Heart left ventricle (tissue), 16 donors: ENCODE data around the gene MTOR. TPM values are rescaled to one million over a fixed set of nuclear protein-coding genes. Genes with fewer than 3 reads are reported as not detected.
A peak's percentile ranks its signal among the peaks of the same experiment; 100 is the strongest.

ENCODE experiments used
- ATAC-seq, 4 donors: fragments of 200-7000 bp; cut with Tn5 transposase; one replicate each; pipeline ENCODE4 v1.9.1; 2020 to 2022; ENCODE audit warnings: moderate library complexity in 4 of 4, mild to moderate bottlenecking in 3 of 4, moderate number of reproducible peaks in 1 of 4
- DNase-seq, 5 donors: peaks; one replicate each; pipeline ENCODE4 v3.0.0-alpha.2; 2020
- H3K27ac ChIP-seq, 12 donors: fragments of 200-600 bp; sonication (generic) in 4 of 12; one replicate each; pipeline versions ENCODE4 v1.5.0 to v1.8.0; 2016 to 2022; ENCODE audit warnings: mild to moderate bottlenecking in 2 of 12
- H3K27me3 ChIP-seq, 9 donors: fragments of 200-600 bp; sonication (generic) in 2 of 9; one replicate each; pipeline versions ENCODE4 v1.5.1 to v1.8.0; 2016 to 2022; ENCODE audit warnings: mild to moderate bottlenecking in 3 of 9
- H3K36me3 ChIP-seq, 9 donors: fragments of 200-600 bp; sonication (generic) in 2 of 9; one replicate each; pipeline versions ENCODE4 v1.5.0 to v1.8.0; 2018 to 2022; ENCODE audit warnings: mild to moderate bottlenecking in 2 of 9
- H3K4me1 ChIP-seq, 12 donors: fragments of 200-600 bp; sonication (generic) in 4 of 12; one replicate each; pipeline versions ENCODE4 v1.5.0 to v1.8.0; 2016 to 2022; ENCODE audit warnings: mild to moderate bottlenecking in 3 of 12
- H3K4me3 ChIP-seq, 12 donors: fragments of 200-600 bp; sonication (generic) in 4 of 12; one replicate each; pipeline versions ENCODE4 v1.5.0 to v1.8.0; 2017 to 2022; ENCODE audit warnings: mild to moderate bottlenecking in 9 of 12, moderate library complexity in 4 of 12
- H3K9me3 ChIP-seq, 12 donors: fragments of 200-600 bp; sonication (generic) in 4 of 12; one replicate each; pipeline versions ENCODE4 v1.5.0 to v1.8.0; 2016 to 2022; ENCODE audit warnings: mild to moderate bottlenecking in 1 of 12
- POLR2A ChIP-seq, 2 donors: fragments of 450-650 bp; IDR thresholded peaks; one replicate each; pipeline ENCODE4 v1.6.1; 2017; ENCODE audit warnings: antibody characterized with exemption in 2 of 2, mild to moderate bottlenecking in 2 of 2, moderate library complexity in 2 of 2
- WGBS, 4 donors: extraction: QIAGEN DNeasy Blood & Tissue Kit in 2 of 4; methylation state at CpG; one replicate each; pipeline versions ENCODE4 v1.1.5 to v1.1.7; 2013 to 2018; 5-methylcytosine and 5-hydroxymethylcytosine counted together
- intact Hi-C, 10 donors: fragments of 100-400 bp; cut with DNase I; formaldehyde crosslinking; loops; one replicate each; pipeline versions ENCODE4 v1.11.1 to v1.14.2; 2022
- polyA plus RNA-seq, 2 donors: library from polyadenylated mRNA; stranded (reverse); fragments of 200-250 nt; gene quantifications; one replicate each; pipeline ENCODE4 v1.2.3, GENCODE V29; 2013
- total RNA-seq, 9 donors: library from RNA; depleted of rRNA in 2 of 9; stranded (reverse); fragments of >200 nt in 2 of 9; fragmentation: NEBNext Ultra II Directional in 3 of 9; extraction: Animal tissue kit (Norgen Biotek cat#: 25700) in 3 of 9; gene quantifications; one replicate each; pipeline versions ENCODE4 v1.1.0 to v1.2.4, GENCODE V29; 2016 to 2023
- TF ChIP-seq, protein P1 (sequence below), 12 donors: fragments of 200-600 bp; sonication (generic) in 4 of 12; IDR thresholded peaks; one replicate each; pipeline versions ENCODE4 v1.5.0 to v1.8.0; 2018 to 2022; ENCODE audit warnings: antibody characterized with exemption in 12 of 12, mild to moderate bottlenecking in 5 of 12
- donor health status: ischemic (EF 13 %, LVEDD 7.1; RV severe dilation, severe dysfunction).
- donor health status: healthy with polysubstance abuse.
- donor health status: DM: no; HTN: yes; CAD: no.
- donor health status: DM: no; HTN: no; CAD: no.
- donor health status: ischemic (EF 25% LVEDD 6.9; RV normal size, moderate dysfunction).
- donor health status: ischemic (EF 25% LVEDD 5.7; RV mildly dilated, moderate dysfunction).
- donor health status: healthy.
- donor health status: DM: yes; HTN: yes; CAD: no.
- donor health status: ischemic (EF 35%, LVEDD 5.7; RV mildly dilated, moderate dysfunction).
- donor health status: nonischemic (EF 11% LVEDD 7.7; RV severe dilation, severe dysfunction).
- donor health status: DM: yes; HTN: yes; CAD: no.
- donor health status: PGD.
- donor health status: ischemic (EF 29% LVEDD 5.4; RV normal size, mild dysfunction).
- donor health status: nonischemic (EF 23%, LVEDD 6.1; RV moderate dilation, normal function).

MTOR gene
- total and polyA plus RNA-seq, 11 donors = 17.4 to 43.6 (median 36.7) TPM

DNA sequence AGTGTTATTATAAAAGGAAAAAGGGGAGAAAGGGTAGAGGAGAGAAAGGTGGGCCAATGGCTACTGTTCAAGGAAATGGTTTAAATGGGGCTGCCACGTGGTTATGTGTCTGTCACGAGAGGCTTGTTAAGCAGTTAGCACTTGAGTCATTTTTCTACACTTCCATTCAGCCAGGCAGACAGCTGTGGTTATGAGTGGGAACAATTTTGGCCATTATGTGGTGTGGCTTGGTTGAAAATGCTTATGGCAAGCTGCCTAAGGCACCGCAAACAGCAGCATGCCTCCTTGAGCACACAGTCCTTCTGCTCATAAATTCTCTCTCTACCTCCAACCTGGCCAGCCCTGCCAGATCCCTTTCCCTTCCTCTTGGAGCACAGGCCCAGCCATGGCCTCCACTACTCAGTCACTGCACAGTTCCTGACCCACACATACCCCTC lies 199.4 kb downstream of the MTOR start:
- Histone ChIP-seq H3K27me3 (no peaks in the 10 kb centered on the region), H3K27ac (no peak overlapping the region), H3K4me3 (no peak overlapping the region), H3K36me3 (peaks cover 0 to 47% (median 41%) of the 10 kb centered on the region in 9 donors), H3K9me3 (peaks cover 0 to 3% (median 0%) of the 10 kb centered on the region in 12 donors), H3K4me1 (peaks cover 0 to 29% (median 16%) of the 10 kb centered on the region in 12 donors)
- intact Hi-C loops = no loop called here
- 65 to 80% (median 73%) methylated on average over 3 of the region's 3 CpGs for WGBS, 4 donors
- ATAC-seq (no peak), DNase-seq (no peak)
- TF ChIP-seq POLR2A (IDR thresholded peaks at IDR 0.05) = no peak

DNA sequence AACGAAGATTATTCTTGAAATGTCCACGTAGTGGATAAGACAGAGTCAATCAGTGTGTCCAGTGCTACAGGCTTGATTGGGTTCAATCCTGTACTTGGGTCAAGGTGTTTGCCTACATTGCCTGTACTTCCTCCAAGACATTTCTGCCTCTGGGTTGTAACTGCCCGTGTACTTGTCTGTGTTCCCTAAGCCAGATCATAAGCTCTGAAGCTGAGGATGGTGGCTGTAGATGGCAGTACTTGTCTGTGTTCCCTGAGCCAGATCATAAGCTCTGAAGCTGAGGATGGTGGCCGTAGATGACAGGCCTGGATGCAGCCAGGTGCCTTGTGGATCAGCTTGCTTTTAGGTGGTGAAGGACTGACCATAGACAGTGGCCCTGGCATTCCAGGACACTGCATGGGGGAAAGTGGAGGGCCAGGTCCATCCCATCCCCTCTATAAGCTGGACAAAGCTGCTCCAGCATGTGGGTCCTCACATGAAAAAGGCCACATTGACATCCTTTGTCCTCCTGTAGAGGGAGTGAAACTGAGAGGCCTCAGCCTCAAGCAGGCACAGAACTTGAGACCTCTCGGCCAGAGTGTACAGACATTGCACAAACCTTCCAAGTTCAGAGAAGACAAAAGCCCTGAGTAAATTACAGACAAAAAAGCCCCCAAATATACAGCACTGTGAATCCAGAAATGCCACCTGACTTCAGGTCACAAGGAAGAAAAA lies 200.5 kb downstream of the MTOR start:
- Histone ChIP-seq H3K27me3 (no peaks in the 10 kb centered on the region), H3K4me3 (peak overlapping the region in 1 of 12 donors; percentile 100), H3K36me3 (peaks cover 0 to 47% (median 34%) of the 10 kb centered on the region in 9 donors), H3K27ac (no peak overlapping the region), H3K9me3 (peaks cover 0 to 3% (median 0%) of the 10 kb centered on the region in 12 donors), H3K4me1 (peaks cover 0 to 29% (median 16%) of the 10 kb centered on the region in 12 donors)
- TF ChIP-seq POLR2A (IDR thresholded peaks at IDR 0.05) = no peak
- TF ChIP-seq, protein P1, sequence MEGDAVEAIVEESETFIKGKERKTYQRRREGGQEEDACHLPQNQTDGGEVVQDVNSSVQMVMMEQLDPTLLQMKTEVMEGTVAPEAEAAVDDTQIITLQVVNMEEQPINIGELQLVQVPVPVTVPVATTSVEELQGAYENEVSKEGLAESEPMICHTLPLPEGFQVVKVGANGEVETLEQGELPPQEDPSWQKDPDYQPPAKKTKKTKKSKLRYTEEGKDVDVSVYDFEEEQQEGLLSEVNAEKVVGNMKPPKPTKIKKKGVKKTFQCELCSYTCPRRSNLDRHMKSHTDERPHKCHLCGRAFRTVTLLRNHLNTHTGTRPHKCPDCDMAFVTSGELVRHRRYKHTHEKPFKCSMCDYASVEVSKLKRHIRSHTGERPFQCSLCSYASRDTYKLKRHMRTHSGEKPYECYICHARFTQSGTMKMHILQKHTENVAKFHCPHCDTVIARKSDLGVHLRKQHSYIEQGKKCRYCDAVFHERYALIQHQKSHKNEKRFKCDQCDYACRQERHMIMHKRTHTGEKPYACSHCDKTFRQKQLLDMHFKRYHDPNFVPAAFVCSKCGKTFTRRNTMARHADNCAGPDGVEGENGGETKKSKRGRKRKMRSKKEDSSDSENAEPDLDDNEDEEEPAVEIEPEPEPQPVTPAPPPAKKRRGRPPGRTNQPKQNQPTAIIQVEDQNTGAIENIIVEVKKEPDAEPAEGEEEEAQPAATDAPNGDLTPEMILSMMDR (IDR thresholded peaks at IDR 0.05) = no peak
- WGBS, 4 donors = 70 to 73% (median 72%) methylated on average over 5 of the region's 5 CpGs
- no peak for ATAC-seq
- intact Hi-C loops = no loop called here
- no peak for DNase-seq

DNA sequence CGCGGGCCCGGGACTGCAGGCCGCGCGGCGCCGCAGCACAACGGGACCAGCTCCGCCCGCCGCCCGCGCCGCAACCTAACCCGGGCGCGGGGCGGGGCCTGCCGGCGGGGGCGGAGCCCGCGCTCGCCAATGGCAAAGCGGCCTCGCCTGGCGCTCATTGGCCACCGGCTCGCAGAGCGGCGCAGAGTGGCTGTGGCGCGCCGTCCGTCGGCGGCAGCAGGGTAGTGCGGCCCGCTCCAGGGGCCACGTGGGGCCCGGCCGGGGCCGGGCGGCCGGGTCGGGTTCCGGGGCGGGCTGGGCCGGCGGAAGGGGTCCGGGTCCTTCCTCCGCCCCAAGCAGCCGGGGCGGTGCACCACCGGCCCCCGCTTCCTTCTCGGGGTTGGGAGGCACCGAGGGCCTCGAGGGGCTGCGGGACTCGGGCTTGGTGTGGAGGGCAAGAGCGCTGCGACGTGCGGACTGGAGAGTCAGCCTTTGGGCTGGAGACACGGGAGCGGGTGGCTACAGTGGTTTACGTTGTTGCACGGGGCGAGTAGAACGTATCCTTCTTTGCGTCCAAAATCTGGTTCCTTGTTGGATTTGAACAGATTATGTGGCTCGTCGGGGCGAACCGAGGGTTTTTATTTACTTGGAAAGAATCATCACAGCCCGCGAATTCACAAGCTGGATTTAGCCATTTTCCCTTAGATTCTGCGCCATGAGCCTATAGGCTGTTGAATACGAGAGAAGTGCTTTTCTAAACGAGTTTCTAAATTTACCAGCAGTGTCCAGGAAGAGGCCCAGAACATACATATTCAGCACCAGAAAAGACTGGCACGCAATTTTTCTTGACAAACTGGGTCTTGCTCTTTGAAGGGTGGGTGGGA lies 202.2 kb downstream of the MTOR start, which contains the start of gene SRM:
TSS of gene SRM (minus strand) at position 51 of the 863 bp plus-strand sequence. CDS start 75 bp downstream, outside the sequence.
- Histone ChIP-seq H3K4me3 (peak within 1 kb of the TSS; percentile 79 to 100 (median 94)), H3K36me3 (peaks cover 0 to 47% (median 33%) of the 10 kb centered on the region in 9 donors), H3K27me3 (no peaks in the 10 kb centered on the region), H3K9me3 (peaks cover 0 to 2% (median 0%) of the 10 kb centered on the region in 12 donors), H3K4me1 (peaks cover 0 to 29% (median 16%) of the 10 kb centered on the region in 12 donors), H3K27ac (peak within 1 kb of the TSS; percentile 24 to 91 (median 80))
- intact Hi-C loops = no loop called here
- peak; percentile 91 to 96 (median 93) for DNase-seq
- WGBS, 4 donors = 0 to 1% (median 0%) methylated on average over 26 to 83 of the region's 83 CpGs
- TF ChIP-seq, protein P1 (IDR thresholded peaks at IDR 0.05) = peak in 10 of 12 donors; percentile 24 to 81 (median 67)
- peak; percentile 31 to 83 for TF ChIP-seq POLR2A (IDR thresholded peaks at IDR 0.05)
- ATAC-seq = peak; percentile 98 to 99 (median 98)

DNA sequence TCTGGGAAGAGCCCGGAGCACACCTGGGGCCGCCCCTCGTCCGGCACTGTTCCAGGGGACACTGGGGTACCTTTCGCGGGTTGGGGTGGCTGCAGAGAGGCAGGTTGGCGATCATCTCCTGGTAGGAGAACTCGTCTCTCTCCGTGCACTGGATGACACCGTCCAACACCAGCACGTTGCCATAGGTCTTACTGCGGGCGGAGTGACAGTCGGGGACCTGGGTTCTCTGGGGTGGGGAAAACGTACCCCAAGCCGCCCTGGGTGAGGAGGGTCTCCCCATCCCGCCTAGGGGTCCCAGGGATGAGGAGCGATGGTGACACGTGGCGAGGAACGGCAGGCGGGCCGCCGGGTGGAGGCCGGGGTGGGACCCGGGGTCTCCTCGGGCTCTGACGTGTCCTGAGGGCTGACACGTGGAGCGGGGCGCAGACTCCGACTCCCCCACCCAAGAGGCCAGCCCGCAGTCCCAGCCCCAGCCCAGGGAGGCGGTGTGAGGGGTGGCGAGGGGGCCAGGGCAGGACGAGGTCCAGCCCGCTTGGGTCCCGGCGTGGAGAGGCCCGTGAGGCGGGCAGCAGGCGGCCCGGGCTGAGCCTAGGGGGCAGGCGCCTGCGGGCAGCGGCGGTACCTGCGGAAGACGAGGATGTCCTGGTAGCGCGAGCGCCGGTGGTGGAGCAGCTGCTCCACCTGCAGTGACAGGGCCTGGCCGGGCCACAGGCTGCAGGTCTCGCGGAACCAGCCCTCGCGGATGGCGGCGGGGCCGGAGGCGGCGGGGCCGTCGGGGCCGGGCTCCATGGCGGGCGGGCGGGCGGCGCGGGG lies 203.0 kb downstream of the MTOR start:
- TF ChIP-seq, protein P1 (IDR thresholded peaks at IDR 0.05) = no peak
- TF ChIP-seq POLR2A (IDR thresholded peaks at IDR 0.05) = no peak
- WGBS, 4 donors = 3 to 12% (median 4%) methylated on average over 11 to 72 of the region's 72 CpGs
- H3K27me3 ChIP-seq = no peaks in the 10 kb centered on the region
- no peaks in the 10 kb centered on the region for H3K9me3 ChIP-seq
- H3K36me3 ChIP-seq = peaks cover 0 to 47% (median 31%) of the 10 kb centered on the region in 9 donors
- peak overlapping the region; percentile 71 to 99 (median 94) for H3K4me3 ChIP-seq
- no peak for DNase-seq
- intact Hi-C loops = no loop called here
- no peak for ATAC-seq
- peak overlapping the region in 9 of 12 donors; percentile 9 to 77 (median 64) for H3K27ac ChIP-seq
- peaks cover 0 to 29% (median 16%) of the 10 kb centered on the region in 12 donors for H3K4me1 ChIP-seq
